ENCODE measurements around the gene LRG1.

DNA sequence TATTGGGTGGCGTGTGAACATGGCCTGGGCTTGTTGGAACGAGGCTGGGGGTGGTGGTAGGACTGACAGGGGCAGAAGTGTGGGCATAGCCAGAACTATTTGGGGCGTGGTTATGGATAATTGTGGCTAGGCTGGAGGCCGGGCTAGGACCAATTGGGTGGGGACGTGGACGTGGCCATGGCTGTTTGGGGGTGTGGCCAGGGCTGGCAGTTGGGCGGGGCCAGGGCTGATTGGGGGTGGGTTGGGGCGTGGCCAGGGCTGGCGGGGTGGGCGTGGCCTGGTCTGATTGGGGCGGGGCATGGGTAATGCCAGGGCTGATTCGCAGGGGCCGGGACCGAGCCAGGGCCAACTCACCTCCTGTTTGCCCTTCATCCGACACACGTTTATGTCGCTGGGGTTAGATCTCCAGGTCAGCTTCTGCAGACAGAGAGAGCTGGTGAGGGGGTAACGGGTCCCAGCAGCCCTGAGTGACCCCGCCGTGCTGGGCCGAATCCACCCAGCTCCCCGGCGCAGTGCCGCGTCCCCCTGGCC, 16.8 kb upstream of the LRG1 start:
- TF ChIP-seq CTCF (IDR thresholded peaks at IDR 0.05) (no peak), POLR2AphosphoS5 (IDR thresholded peaks at IDR 0.05) (no peak)
